KBM-7 (cell line): ENCODE results near the gene ACOX3.
"Not testable (repeated sequence)": the region's sequence is repeated elsewhere in the genome, so short reads cannot be mapped to it uniquely, and the experiment has no call there.

ENCODE experiments used
- DNase-seq: peaks from one replicate; pipeline ENCODE4 v3.0.0-alpha.2; 2015
- in situ Hi-C: fragments of 300-500 bp; cut with MboI; formaldehyde crosslinking; loops from 2 replicates; pipeline ENCODE4 v1.14.3; 2020; ENCODE audit warnings: low sequenced_read_pairs, low pct_unique_long_range_greater_than_20kb, mixed read lengths

The ACOX3 gene

DNA sequence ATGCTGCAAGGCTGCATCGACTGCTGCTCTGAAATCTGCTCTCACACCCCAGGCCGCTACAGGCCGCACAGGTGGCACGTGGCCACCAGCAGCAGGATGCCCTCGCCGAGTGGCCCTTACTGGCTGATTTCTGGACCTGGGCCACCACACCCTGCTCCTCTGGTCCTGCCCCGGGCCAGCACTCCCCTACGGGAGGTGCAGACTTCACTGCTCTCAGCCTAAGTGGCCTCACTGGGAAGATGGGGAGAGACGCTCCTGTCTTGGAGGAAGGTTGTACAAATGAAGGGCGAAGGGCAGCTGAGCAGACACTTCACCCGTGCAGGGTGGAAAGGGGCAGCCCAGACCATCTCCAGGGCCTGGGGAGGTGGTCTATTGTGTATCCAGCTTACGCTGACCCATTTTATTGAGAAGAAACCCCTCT, 72.5 kb downstream of the ACOX3 start:
- no peak for DNase-seq
- in situ Hi-C loops = no loop called here

DNA sequence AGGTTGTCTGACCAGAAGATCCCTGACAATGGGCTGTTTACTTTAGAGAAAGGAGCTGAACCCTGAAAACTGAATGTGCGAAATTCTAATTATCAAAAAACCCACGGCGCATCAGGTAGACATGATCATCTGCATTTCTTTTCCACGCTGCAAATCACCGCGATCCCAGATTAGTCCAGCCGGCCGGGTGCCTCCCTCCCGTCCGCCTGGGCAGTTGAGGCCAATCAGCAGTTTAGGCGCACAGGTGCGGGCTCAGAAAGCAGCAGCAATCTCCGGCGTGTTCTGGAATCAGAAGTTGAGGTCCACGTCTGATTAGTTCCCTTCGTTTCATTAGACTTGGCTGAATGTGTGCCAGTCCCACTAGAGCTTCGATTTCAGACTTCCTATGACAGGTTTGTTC, 73.9 kb downstream of the ACOX3 start:
- DNase-seq = no peak
- in situ Hi-C loops = no loop called here

DNA sequence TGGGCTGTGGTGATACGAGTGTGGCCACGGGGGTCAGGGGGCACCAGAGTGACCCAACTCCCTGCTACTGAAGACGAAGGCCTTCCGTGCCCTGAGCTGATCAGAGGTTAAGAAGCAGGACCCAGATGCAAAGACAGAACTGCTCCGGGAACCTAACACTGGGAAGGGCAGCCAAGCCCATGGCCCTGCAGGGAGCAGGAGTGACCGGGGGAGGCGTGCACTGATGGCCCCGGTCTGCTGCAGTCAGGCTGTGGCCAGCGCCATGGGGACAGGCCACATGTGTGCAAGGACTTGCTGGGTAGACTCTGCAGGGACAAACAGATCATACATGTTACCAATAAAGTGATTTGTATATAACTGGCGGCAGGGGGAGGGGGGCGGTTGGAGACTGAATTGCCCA, 74.6 kb downstream of the ACOX3 start:
- no peak for DNase-seq
- in situ Hi-C loops = no loop called here

DNA sequence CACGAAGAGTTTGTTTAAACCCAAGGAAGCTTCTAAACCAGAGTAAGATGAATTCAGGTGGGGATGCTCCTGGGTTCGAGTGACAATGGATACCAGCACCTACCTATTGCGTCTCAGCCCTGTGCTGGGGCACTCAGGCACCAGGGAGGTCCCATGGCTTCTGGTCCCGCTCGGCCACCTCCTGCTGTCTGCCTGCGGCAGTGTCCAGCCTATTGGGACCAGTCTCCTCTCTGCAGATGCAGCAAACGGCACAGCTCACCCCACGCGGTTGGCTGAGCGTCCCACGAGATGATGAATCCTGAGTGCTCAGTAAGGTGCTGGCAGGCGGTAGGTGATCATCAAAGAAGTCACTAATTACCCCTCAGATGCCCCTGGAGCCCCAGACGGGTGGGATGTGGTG, 75.2 kb downstream of the ACOX3 start:
- no peak for DNase-seq
- in situ Hi-C loops = no loop called here

DNA sequence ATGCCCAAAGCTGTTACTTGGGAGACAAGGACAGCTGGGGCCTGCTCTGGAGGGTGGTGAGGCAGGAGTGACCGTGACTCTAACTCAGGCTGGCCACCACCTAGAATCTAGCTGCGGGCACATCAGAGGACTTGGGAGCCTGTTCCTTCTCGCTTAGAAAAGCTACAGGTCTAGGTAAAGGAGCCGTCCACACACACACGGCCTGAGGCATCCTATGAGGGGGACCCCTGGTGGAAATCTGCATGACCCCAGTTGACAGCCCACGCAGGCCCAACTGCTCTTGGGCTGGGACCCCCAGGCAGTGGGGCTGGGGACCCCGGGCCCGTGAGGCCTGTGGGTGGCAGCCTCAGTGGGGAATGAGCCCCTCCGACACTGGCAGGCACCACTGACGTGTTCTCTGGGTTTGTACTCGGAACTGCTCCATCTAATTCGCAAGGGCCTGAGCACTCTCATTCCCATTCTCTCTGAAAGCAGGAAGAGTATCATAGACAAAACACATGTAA, 75.6 kb downstream of the ACOX3 start:
- no peak for DNase-seq
- in situ Hi-C loops = no loop called here

DNA sequence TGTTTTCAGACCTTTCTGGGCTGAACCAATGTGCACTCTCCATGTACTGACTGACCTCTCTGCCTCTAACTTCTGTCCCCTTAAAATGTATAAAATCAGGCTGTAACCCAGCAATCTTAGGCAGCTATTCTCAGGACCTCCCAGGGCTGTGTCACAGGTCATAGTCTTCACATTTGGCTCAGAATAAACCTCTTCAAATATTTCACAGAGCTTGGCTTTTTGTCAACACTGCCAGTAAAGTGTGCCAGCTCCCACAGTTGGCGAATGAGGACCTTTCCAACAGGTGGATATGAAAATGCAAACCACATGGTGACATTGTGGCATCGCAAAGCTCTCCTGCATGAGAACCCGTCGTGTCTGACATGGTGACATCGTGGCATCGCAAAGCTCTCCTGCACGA, 76.4 kb downstream of the ACOX3 start:
- no peak for DNase-seq
- in situ Hi-C loops = no loop called here

DNA sequence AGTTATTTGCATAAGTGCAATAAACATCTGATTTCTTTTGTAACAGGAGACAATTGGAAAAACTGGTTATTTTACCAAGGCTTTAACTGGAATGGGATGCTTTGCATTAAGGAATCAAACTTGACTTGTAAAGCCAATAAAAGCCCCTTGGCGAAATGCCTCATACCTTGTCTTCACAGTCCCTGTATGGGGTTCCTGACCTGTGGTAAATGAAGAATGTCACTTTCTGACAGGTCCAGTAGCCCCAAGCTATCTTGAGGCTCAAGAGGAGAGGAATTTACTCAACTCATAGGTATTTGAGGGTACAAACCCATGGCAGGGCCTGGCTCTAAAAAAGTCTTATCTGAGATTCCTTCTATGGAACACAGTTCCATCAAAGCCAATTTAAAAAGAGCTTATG, 78.0 kb downstream of the ACOX3 start:
- DNase-seq = no peak
- in situ Hi-C loops = no loop called here

DNA sequence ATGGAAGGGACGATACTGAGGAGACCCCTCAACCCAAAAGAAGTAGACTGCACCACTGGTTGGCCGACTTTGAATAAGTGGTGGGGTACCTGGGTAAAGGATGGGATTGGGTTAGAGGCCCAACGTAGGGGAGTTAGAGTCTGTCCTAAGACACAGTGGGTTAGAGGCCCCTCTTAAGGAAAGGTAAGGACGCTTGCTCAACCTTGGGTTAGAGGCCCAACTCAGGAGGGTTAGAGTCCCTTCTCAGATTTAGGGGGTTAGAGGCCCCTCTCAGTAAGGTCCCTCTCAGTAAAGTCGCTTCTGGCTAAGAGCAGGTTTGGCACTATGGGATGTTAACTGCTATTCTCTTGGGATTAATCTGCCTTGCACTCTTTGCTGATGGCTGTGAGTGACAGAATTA, 81.3 kb downstream of the ACOX3 start:
- in situ Hi-C loops = no loop called here
- DNase-seq = no peak

DNA sequence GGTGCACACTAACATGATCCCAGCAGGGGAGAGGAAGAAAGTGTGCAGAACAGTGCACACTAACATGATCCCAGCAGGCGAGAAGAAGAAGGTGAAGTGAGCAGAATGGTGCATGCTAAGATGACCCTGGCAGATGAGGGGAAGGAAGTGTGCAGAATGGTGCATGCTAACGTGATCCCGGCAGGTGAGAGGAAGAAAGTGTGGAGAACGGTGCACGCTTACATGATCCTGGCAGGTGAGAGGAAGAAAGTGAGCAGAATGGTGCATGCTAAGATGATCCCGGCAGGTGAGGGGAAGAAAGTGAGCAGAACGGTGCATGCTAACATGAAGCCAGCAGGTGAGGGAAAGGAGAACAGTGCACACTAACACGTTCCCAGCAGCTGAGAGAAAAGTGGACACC, 83.7 kb downstream of the ACOX3 start:
- in situ Hi-C loops = no loop called here
- DNase-seq = no peak

DNA sequence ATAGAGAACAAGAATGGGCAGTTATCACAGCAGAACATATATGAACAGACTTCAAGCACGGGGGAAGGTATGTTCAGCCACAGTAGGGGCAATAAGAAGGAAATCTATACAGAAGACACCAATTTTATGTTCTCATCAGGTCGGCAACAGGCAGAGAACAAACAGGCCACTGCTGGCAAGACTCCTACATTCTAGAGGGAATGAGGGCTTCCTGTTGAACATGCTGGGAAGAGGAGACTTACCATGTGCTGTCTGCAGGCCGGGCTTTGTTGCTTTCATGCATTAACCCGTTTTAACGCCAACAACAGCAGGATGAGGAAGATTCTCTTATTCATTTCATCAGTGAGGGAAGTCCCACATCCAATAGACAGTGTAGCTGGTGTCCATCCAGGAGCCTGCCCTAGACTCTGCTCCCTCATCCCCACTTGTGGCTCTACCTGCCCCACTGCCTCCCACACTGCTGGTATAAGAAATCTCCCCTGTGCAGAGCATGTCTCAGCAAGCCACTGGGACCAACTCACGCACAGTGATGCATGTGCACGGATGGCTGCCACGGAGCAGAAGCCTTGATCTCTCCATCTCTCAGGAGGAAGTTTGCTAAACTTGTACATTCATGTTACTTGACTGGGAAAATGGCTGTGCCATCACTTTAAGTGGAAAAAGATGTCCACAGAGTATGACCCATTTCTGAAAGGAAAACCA, 84.5 kb downstream of the ACOX3 start:
- in situ Hi-C loops = no loop called here
- no peak for DNase-seq

DNA sequence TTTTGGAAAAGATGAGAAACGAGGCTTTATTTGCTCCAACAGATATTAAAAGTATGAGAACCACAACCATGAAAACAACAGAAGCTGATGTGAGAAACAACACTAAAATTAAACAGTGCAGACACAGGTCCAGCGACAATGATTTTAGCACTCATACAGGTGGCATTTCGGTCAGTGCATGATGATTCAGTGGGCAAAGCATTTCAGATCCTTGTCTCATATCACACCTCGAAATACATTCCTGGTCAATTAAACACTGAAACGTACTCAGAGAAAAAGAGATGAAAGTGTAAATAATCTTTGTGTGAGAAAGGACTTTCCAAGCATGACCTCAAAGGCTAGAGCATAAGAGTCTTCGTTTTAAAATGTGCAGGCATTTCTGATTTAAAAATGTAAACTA, 85.2 kb downstream of the ACOX3 start:
- in situ Hi-C loops = no loop called here
- DNase-seq = no peak

DNA sequence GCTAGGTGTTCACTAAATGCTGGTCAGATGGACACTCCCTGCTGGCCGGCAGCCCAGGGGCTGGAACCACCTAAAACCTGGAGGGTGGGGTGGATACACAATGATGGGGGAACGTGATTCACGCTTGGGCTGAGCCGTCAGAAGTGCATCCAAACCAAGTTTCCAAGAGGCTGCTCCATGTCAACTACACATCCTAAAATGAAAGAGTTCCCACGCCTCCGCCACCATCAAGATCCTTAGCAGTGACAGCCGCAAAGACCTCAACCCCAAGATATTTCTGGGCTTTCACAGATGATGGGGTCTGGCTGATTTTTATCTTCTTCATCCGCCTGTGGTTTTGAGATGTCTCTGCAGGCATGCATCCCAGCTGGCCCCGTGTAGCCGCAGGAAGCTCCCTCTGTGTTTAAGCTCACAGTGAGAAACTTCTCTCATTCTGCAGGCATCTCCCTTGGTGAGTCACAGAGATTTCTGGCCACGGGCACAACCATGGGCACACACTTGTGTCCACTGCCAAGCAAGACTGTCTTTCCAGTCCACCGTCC, 86.5 kb downstream of the ACOX3 start:
- no peak for DNase-seq
- in situ Hi-C loops = no loop called here

DNA sequence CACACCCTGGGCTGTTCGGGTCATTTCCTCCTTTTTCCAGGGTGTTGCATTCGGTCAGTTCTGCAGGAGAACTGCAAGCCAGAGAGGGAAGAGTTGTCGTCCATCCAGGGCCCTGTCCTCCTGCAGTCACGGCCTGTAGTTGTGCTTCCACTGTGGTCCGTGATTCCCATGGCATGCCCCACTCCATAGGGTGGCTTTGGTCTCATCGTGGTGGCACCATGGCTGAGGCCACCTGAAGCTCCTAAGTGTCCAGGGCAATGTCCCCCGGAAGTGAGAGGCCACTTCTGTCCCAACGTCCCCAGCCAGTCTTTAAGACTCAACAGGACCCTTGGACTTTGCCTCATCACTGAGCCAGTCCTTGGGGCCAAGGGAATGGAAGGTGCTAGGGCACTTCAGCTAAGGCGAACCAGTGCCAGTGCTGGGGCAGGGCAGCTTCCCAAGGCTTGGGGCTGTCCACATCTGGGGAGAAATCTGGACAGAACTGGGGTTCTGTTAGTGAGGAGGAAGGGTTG, 87.3 kb downstream of the ACOX3 start:
- DNase-seq = no peak
- in situ Hi-C loops = no loop called here

DNA sequence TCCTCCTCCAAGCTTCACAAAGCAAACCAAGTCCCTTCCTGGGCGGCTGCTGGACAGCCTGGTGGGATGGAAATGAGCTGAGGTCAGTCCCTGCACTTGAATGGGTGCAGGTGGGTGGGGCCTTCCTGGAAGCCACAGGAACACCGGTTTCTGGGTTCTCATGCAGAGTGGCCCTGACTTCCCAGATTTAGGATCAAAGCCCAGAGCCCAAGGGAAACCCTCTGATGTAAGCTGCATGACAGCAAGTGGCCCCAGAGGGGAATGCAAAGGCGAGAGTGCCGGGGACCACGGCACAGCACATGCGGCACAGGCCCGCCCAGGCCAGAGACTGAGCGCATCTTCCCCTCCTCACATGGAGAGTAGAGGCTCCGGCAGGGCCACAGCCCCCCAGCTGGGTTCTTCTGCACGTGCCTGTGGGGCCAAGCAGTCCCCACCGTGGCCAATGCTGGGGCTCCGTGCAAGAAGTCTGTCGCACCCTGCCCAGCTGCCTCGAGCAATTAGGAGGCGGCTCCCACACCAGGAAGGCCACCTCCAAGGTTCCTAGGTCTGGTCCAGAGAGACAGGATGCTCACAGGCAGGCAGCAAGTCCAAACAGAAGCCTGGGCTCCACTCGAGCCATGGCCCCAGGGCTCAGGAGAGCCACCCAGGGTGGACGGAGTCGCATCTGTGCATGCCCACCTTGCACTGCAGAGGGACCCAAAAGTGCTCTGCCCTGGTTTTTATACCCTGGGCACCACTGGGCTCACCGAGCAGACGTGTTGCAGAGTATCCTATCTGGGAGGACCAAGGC, 88.0 kb downstream of the ACOX3 start:
- DNase-seq = no peak

DNA sequence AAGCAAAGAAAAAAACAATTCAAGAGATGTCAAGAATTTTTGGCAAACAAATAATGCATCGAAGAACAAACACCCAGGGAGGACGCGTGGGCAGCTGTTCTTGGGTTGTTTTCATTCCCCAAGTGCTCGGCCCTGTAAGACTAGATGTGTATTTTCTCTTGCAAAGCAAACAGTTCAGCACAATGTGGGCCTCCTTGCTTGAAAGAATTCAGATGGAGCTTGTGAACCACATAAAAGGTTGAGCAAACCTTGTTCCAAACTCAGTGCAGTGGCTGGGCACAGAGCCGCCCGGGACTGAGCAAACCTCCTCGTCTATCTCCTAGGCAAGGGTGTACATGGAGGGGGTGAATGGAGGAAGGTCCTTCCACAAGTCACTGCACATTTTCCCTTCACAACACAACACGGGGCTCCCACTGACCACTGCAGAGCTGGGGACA, 88.6 kb downstream of the ACOX3 start:
- in situ Hi-C loops = no loop called here
- no peak for DNase-seq

More for the DNA sequence above, 88.0 kb downstream of the ACOX3 start:
- in situ Hi-C loops = no loop called here

DNA sequence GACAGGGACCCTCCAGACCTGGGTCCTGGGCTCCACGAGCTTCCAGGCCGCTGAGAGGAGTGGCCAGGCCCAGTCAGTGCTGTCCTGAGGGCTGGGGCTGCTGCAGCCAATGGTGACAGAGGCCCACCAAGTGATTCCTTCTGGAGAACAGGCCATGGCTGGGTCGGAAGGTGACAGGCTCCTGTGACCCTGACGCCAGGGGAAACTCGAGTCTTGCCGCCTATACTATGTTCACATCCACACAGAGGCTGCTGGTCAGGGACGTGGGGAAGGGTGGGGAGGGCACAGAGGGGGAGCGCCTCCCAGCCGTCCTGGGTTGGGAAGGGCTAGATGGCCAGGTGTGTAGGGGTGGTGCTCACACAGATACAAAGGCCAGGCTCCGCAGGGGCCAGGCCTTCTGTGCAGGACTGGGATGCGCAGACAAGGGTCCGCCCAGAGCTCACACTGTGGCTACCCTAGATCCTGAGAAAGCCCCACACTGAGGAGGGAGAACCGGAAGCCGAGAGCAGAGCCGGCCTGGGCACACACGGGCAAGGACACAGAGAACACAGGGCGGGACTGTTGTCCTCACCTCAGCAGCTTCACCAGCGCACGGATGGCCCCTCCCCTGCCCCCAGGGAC, 89.6 kb downstream of the ACOX3 start:
- in situ Hi-C loops = no loop called here
- no peak for DNase-seq

DNA sequence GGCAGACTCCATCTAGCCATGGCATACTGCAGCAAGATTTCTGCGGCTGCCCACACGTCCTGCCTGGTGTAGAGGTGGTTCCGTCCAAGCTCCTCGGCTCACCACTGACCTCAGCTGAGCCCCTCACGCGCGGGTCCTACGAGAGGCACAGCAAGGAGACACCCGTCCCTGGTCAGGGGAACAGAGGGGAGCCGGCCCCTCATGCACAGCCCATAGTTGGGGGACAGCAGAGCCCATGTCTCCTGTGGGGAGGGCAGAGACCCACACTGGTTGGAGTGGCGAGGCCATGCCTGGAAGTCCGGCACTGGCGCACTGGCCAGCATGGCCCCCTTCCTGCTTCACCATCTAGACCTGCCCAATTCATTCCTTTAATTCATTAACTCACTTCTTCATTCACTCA, 90.2 kb downstream of the ACOX3 start:
- DNase-seq = no peak
- in situ Hi-C loops = no loop called here

DNA sequence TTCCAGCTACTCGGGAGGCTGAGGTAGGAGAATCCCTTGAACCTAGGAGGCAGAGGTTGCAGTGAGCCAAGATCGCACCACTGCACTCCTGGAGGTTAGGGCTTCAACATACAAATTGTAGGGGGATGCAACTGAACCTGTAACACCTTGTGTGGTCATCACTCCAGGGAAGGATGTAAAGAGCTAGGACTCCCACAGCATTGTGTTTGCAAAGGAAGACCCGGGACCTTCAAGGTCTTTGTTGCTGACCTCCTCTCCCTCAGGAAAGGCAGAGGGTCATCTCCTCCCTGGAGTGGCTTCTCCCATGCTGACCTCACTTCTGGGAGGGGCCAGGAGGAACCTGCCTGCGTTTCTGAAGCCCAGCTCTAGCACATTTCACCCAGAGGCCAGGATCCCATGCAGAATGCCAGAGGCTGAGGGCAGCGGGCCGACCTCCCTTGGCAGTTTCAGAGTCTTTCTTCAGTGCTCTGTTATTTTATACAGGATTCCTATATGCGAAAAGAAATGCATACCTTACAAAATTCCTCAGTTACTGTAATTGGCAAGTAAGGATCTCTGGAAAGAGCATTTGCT, 90.8 kb downstream of the ACOX3 start:
- no peak for DNase-seq

DNA sequence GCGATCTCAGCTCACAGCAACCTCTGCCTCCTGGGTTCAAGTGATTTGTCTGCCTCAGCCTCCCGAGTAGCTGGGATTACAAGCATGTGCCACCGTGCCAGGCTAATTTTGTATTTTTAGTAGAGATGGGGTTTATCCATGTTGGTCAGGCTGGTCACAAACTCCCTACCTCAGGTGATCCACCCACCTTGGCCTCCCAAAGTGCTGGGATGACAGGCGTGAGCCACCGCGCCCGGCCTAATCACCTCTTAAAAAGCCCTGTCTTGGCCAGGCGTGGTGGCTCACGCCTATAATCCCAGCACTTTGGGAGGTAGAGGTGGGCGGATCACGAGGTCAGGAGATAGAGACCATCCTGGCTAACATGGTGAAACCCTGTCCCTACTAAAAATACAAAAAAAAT, 91.3 kb downstream of the ACOX3 start:
- DNase-seq, in situ Hi-C loops: not testable (repeated sequence)

More for the DNA sequence above, 90.8 kb downstream of the ACOX3 start:
- in situ Hi-C loops = no loop called here
